NCI-H345 treated with DMSO at 0.1 percent for 48 hours (cell line): ENCODE results near the gene BANP.
"Not testable (repeated sequence)": the region's sequence is repeated elsewhere in the genome, so short reads cannot be mapped to it uniquely, and the experiment has no call there.

Experiments
- DNase-seq: peaks from one replicate; lab custom pipeline; 2025; ENCODE audit not compliant: unreplicated experiment; lab: John Stamatoyannopoulos, UW

Gene BANP

DNA sequence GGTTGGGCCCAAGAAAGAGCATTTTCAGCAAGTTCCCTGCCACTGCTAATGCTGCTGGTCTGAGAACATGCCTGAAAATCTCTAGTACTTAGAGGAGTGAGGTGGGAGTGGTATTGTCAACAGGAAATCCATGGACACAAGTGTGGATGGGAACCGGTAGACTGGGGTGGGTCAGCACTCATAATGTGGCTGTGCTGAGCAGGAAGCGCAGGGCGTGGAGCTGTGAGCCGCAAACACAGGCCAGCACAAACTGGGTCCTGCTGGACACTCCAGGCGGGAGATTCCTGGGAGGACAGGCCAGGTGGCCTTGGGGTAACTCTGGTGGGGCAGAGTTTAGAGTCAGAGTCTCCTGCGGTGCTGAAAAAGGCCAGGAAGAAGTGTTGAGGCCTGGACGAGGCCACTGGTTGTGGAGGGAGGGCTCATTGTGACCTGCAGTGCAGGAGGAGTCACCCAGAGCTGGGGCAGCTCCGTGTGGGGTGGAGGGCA, 62.6 kb downstream of the BANP start:
- no peak for DNase-seq

DNA sequence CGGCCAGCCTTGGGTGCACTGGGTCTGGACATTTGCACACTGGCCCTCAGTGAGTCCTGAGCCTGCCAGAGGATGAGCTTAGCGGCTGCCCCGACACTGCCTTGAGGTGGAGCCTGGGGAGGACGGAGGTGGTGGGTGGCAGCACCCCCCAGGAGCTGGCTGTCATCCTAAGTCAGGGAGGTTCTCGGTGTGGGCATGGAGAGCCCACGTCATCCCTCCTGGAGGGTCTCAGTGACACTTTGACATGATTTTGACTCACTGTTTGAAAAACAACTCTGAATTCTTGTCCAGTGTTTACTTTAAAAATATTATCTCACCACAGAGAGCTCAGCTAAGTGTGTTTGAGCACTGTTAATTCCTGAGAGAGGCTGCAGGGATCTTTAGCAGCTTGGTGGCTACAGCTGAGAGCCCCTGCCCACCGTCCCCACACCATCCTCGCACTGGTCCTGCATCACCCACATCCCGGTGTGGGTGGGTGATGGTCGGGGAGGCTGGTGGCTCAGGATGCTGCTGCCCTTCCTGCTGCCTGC, 63.1 kb downstream of the BANP start:
- no peak for DNase-seq

DNA sequence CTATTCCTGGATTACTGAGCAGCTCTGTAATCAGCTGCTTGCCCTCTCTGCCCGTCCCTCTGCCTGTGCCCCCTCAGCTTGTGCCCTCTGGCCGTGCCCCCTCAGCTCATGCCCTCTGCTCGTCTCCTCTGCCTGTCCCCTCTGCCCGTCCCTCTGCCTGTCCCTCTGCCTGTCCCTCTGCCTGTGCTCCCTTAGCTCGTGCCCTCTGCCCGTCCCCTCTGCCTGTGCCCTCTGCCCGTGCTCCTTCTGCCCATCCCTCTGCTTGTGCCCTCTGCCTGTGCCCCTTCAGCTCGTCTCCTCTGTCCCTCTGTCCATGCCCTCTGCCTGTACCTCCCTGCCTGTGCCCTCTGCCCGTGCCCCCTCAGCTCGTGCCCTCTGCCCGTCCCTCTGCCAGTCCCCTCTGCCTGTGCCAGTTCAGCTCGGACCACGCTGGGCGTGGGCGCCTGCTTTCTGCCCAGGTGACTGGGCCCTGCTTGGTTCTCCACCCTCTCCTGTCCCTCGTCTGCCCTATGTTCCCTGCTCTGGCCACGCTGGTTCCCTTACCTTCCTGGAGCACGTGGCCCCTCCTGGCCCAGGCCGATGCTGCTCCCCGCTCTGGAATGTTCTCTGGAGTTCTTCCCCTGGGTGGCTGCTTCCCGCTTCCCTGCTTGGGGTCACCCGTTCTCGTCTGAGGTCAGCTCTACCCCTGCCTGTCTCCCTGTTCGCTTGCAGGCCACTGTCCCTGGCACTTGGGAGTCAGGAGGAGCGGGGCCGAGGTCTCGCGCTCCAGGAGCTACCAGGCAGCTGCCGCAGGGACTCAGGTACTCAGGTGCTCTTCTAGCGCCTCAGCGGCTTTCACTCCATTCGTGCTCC, 63.9 kb downstream of the BANP start:
- no peak for DNase-seq

DNA sequence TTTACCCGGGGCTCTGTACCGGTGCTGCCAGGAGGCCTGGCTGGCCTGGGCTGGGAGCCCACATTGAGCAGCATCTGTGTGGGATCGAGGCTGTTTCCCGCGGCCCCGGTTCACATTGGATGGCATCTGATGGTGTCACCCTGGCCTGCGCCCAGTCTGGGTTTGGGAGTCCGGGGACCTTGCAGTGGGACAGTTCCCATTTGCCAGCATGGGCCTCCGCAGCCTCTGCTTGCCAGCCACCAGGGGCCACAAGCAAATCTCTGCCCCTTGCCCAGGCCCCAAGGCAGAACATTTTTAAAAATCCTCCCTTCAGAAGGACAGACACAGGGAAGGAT, 64.5 kb downstream of the BANP start:
- DNase-seq = no peak

DNA sequence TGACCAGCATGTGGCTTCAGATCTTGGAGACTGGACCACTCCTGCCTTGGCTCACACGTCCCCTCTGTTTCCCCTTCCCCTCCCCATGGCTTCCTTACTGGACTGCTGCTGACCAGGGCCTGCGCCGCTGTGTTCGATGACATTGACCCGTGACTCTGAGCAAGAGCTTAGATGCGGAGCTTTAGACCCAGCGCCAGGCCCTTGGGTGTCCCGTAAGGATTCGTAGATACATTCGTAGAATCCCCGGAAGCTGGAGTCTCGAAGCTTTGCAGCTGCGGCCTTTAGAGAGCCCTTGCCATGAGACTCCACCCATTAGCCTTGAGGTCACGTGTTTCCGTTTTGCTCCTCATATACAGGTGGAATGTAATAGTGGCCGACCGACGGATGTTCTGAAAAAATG, 65.2 kb downstream of the BANP start:
- DNase-seq = not testable (repeated sequence)

DNA sequence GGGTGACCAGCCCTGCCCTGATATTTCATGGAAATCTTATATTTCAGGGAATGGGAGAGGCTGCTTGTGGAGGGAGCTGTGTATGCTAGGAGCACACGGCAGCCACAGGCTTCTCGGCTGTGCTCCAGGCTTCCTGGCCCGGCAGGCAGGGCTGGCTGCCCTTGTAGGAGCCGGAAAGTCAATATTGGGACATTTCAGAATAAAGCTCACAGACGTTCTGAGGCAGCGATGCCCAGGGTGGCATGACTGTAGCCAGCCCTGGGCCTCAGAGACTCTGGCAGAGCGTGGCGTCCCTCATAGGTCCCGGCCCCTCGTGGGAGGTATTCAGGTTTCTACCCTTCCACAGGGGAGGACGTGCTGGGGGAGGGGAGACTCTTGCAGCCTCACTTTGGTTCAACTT, 65.7 kb downstream of the BANP start:
- DNase-seq = no peak

DNA sequence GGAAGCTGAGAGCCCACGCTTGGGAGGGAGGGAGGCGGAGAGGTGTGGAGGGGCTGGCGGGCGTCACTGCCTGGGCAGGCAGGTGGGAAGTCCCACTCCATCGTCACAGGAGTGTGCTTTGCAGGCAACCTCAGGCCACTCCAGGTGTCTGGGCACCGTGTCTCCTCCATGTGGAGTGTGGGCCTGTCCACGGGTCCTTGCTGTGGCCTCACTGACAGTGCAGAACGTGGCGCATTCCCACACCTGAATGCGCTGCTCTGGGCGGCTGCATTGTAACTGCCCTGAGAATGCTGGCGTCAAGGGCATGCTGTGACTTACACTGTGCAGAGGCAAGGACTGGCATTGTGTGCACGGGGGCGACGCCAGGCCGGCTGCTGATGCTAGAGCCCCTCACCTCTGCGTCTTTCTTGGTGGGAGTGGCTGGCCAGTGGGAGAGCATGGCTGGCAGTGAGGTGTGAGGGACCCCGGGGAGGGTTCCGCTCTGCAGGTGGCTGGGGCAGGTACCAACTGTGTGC, 66.4 kb downstream of the BANP start:
- no peak for DNase-seq

DNA sequence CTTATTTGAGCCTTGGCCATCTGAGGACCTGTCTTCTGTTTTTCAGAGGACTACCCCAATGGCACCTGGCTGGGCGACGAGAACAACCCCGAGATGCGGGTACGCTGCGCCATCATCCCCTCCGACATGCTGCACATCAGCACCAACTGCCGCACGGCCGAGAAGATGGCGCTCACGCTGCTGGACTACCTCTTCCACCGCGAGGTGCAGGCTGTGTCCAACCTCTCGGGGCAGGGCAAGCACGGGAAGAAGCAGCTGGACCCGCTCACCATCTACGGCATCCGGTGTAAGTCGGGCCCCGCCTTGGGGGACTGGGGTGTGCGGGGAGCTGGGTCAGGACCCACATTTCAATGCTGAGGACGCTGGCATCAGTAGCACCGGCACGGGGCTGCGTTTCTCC, 67.1 kb downstream of the BANP start:
- DNase-seq = not testable (repeated sequence)

DNA sequence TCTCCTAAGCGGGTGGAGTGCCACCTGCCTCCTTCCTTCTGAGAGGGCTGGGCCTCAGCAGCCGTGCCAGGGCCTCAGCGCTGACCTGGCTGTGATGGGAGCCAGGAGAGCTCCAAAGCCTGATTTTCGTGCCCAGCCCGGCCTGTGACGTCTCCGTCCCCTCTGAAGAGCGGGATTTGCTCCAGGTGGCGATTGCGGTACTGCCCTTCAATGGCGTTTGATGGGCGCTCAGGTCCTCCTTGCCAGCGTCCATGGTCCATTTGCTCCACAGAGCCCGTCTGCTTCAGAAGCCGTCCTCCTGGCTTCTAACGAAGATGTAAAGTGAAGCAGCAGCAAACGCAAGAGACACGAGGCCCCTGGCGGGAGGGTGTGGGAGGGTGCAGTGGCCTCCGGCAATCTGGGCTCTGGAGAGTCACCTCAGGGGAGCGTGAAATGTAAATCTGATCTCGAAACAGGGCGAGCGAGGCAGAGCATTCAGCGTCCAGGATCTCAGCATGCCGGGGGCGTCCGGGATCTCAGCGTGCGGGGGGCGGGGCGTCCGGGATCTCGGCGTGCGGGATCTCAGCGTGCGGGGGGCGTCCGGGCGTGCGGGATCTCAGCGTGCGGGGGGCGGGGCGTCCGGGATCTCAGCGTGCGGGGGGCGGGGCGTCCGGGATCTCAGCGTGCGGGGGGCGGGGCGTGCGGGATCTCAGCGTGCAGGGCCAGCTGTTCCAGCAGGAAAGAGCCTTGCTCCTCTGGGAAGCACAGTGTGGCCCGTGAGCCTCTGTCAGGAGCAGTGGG, 68.0 kb downstream of the BANP start:
- DNase-seq = not testable (repeated sequence)

DNA sequence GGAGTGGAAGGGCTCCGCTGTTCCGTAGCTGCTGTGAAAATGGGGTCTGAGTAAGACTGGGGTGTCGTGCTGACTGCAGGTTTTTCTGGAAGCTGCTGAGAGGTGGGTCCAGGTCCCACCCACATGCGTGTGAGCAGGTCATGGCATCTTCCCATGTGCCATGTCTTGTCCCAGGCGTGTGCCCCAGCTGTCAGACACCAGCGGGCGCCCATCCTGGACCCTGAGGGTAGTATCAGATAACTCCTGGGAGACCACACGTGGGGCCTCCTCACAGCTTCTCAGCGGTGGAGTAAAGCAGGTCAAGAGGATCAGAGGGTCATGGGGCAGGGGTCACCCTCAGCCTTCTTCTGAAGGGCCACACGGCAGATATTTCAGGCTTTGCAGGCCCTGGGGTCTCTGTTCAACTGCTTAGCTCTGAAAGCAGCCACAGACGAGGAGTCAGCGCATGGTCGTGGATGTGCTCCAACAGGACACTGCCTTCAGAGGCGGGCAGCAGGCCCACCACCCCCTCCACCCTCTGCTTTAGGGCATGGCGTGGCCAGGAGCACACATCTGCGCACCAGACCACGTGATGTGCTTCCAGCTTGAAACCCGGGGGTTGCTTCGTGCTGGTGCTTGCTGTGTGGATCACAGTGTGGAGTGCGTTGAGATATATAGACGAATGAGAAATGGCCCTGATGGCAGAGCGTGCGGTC, 68.7 kb downstream of the BANP start:
- DNase-seq = no peak

DNA sequence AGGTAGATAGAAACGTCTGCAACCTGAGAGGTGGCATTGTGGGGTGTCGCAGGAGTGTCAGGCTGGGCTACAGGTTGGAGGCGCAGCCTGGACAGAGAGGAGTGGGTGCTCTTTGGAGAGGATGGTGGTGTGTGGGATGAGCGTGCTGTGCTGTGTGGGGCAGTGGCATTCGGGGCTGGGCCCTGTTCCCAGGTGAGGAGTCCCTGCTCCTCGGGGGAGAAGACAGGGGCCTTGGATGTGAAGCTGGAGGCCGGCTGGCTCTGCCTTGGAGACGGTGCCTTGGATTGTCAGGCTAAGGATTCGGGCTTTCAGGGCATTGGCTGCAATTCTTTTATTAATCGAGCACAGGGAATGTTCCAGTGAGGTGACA, 69.3 kb downstream of the BANP start:
- DNase-seq = no peak

DNA sequence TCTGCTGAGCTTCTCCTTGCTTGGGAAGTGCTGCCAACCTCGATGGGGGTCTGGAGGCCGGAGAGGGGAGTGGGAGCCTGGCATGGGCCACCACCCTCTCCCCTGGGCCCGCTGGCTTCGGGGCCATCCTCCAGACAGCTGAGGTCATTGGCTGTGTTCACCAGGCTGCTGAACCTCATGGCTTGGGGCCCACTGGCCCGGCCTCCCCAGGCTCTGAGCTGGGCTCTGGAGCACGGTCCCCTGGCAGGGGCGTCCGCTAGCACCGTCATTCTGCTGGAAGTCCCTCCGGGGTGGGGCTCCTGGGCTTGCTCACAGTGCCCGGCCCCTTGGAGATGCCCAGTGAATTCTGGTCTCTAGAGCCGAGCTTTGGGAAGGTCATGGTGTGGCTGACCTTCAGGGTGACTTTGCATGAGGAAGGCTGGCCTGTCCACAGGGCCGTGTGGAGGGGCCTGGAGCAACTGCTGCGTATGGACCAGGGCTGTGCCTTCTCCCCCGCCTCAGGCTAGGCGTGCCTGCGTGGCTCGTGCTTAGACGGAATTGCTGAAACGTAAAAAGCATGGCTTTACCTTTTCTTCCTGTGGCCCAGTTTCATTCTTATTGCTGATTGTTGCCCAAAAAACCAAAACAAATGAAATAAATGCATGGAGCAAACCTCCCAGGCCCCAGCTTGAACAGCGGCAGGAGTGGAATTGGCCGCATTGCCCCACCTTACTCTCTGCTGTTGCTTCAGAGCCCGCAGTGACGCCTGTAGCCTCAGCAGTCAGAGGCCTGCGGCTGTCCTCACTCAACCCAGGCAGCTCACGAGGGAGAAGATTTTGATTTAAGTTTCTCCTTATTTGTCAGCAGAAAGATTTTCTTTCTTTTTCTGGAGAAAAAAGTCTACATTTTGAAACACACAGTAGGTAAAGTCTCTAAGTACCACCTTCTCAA, 70.1 kb downstream of the BANP start:
- DNase-seq = not testable (repeated sequence)

DNA sequence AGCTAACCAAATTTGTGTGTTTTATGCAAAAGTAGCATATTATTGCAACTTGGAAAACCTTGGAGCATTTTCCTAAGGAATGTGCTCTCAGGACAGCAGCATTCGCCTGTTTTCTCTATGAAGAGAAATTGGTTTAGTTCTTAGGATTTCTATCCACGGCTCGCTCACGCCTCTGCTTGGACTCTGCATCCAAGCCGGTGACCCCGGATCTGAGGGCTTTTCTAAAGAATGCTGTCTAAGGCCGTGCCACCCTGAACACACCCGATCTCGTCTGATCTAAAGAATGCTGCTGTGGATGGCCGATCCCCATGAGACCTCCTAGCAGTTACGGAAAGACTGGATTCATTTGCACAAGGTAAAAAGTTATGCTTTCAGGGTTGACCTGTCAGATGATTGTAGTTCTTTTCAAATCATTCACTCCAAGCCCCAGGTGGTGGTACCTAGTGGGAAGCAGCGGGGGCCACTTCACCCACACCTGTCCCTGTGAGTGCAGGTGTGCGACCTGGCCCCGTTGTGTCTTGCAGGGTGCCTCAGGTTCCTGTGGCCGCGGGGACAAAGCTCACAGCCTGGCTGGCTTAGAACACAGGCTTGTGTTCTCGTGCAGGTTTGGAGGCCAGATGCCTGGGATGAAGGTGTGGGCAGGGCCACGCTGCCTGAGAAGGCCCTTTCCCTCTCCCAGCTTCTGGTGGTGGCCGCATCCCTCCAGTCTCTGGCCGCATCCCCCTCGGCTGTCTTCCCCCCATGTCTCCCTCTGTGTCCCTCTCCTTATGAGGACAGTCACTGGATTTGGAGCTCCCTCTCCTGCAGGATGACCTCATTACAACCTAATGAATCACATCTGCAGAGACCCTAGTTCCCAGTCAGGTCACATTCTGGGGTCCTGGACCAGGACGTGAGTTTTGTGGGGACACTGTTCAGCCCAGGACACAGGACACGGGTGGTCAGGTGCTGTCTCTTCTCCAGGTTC, 71.1 kb downstream of the BANP start:
- peak; percentile 57 for DNase-seq

DNA sequence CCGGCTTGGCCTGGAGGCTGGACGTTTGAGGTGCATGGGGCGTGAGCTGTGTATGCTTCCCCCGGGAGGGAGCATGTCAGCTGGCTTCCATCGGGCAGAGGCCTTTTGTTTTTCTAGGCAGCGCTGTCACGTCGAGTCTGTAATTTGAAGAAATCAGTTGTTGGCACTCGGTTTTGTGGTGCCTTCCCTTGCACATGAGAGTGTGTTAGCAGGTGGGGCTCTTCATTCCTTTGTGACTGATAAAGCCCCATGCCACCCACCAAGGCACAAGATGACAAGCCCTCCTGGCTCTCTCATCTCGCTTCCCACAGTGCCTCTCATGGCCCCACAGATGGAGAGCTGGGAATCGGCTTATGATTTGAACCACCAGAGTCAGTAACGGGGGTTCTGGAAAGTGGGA, 72.1 kb downstream of the BANP start:
- DNase-seq = no peak

DNA sequence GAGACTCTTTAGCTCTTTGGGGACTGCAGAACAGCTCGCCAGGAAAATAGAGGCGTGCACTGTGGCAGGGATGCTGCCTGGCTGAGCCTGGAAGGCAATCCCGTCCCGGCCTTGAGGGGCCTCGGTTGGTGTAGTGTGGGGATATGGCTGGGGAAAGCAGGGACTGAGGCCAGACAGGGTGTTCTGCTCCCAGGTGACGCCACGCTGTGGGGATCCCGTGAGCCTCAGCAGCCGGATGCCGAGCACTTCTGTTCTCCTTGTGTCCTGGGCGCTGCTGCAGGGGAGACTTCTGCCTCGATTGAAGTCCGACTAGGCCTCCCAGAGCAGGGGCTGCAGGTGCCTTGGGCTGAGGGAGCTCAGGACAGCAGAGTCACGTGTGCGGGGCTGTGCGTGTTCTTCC, 72.6 kb downstream of the BANP start:
- DNase-seq = no peak

DNA sequence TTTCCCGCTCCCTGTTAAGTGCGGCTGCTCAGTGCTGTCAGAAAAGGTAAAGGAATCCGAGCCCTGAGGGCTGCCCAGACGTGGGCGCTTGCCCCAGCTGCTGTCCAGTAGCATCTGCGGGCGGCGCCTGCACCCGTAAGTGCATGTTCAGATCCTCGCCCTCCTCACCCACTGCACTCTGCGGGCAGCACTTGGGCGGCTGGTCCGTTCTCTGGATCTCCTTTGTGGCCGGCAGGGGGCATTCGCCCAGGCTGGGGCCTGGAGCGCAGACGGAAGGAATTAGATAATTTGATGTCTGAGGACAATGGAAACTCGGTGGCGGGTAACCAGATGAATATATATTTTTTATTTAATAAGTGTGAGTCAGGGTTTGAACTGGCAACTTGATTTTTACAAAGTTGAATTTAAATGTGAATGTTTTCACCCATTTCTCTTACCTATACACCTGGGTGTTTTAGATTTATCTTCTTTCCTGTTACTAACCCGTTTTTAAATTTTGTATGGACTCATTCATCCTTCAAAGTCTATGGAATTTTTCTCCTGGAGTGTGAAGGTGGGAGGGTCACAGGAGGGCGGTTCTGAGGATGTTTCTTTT, 73.4 kb downstream of the BANP start:
- not testable (repeated sequence) for DNase-seq

DNA sequence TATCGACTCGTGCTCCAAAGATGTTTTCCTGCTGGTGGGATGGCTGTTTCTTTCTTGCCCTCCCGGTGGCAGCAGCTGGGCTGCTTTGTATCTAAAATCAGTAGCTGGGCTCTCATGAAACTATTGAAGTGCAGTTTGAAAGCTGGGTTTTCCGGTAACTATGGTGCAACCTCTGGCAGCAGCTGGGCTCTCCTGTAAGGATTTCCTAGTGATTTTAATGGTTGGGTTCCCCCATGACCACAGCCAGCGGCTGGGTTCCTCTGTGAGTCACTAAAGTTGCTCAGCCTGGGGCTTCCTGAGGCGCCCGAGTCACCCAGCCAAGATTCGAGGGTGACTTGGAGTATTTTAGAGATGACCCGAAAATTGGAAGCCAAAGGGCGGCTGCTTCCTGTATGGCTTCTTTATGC, 73.9 kb downstream of the BANP start:
- DNase-seq = not testable (repeated sequence)

DNA sequence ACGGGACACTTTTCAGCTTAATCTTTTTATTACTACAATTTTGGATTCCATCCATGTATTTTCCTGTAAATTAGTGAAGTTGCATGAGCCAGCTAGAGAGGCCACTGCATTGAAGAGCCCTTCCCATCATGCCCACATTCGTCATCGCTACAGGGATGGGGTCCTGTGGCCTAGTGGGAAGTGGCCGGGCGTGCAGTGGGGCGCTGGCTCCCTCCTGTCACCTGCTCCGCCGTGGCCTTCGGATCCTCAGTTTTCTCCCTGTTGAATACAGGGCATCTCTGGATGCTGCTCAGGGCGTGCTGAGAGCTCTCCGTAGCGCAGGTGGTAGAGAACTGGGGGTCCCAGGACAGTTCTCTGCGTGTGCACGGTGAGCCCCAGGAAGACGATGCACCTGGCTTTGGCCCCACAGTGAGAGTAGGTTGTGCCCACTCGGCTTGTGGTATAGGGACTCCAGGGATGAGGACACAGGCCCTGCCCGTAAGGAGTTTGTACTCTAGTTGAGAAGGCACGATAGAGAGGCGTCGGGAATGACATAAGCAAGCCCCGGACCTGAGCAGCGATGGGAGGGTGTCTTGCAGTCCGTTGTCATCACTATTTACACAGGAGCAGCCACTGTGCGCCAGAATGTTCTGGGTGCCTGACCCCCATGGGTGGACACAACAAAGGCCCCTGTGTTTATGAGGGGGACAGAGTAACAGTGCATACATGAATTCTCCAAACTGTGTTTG, 74.8 kb downstream of the BANP start:
- DNase-seq = not testable (repeated sequence)
